AG20443 (cell line): ENCODE results near the gene DNTT.
A peak's percentile ranks its signal among the peaks of the same experiment; 100 is the strongest.

Source experiments
- DNase-seq: peaks from one replicate; pipeline ENCODE4 v3.0.0; 2012; ENCODE audit warnings: low spot score, mixed read lengths

DNTT gene

GRCh38 chr10:96377816-96378294 is 73.6 kb downstream of the DNTT start:
- DNase-seq = peak; percentile 51

GRCh38 chr10:96378741-96379140 is 74.5 kb downstream of the DNTT start:
- DNase-seq = no peak

- DNase-seq = no peak
Observed at GRCh38 chr10:96379758-96380157, 75.5 kb downstream of the DNTT start.

- peak; percentile 52 for DNase-seq
Observed at GRCh38 chr10:96380821-96381220, 76.6 kb downstream of the DNTT start.

DNA sequence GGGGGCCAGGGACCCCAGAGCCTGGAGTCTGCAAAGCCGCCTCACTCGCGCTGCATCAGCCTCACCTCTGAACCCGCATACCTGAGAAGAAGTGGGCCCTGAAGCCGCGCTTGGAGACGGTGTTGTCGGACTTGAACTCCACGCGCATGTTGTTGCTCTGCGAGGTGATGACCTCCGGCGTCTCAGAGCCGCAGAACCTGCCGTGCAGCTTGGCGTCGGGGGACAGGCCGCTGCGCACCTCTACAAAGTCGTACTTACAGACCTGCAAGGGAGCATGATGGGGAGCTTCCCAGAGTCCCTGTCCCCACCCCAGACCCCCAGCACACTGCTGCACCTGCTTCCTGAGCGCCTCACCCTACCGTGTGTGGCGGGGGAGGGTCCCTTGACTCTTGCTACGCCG is 80.3 kb downstream of the DNTT start:
- DNase-seq = no peak

DNA sequence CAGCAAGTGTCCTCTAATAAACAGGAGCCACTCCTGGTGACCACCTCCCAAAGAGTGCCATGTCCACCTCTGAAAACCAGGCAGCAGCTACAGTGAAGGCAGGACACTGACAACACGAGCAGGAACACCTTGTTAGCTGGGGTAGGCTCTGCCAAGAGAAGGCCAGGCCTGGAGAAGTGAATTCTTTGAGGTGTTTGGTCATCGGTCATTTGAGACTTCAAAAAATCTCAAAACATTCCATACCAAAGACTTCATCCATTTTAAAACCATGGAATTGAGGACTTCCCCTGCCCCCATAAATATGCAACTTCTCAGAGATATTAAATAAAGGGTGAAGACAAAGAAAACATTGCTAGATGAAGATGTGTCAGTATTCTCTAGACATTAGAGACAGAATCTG is 82.9 kb downstream of the DNTT start:
- DNase-seq = peak; percentile 56

- peak; percentile 72 for DNase-seq
Observed at GRCh38 chr10:96387601-96388000, 83.4 kb downstream of the DNTT start.
